Endodermal cell (in vitro differentiated cells): ENCODE measurements around the gene SULT1C2. TPM values are rescaled to one million over a fixed set of nuclear protein-coding genes. Genes with fewer than 3 reads are reported as not detected.

Experiments used
- DNase-seq: peaks from one replicate; pipeline ENCODE4 v3.0.0-alpha.2; 2017
- H3K27ac ChIP-seq: 2 replicates; pipeline ENCODE4 v1.5.1; 2013; ENCODE audit warnings: mild to moderate bottlenecking, low read depth, low read length, moderate library complexity
- H3K27me3 ChIP-seq: 2 replicates; pipeline ENCODE4 v1.6.1; 2013; ENCODE audit warnings: mild to moderate bottlenecking, low read length, moderate library complexity; ENCODE audit not compliant: insufficient read depth, control insufficient read depth, poor library complexity, severe bottlenecking
- H3K36me3 ChIP-seq: 2 replicates; pipeline ENCODE4 v1.7.0; 2013; ENCODE audit warnings: mild to moderate bottlenecking, low read length, moderate library complexity; ENCODE audit not compliant: control insufficient read depth, insufficient read depth
- H3K4me1 ChIP-seq: one replicate; pipeline ENCODE4 v1.7.0; 2013; ENCODE audit warnings: low read length; ENCODE audit not compliant: control insufficient read depth, insufficient read depth
- H3K4me3 ChIP-seq: 2 replicates; pipeline ENCODE4 v1.5.1; 2013; ENCODE audit warnings: mild to moderate bottlenecking, low read length, moderate library complexity
- H3K9ac ChIP-seq: 2 replicates; pipeline ENCODE4 v1.6.1; 2013; ENCODE audit warnings: mild to moderate bottlenecking, low read length, moderate library complexity; ENCODE audit not compliant: poor library complexity, severe bottlenecking; ENCODE audit errors: extremely low read depth
- H3K9me3 ChIP-seq: 2 replicates; pipeline ENCODE4 v1.6.1; 2013; ENCODE audit warnings: mild to moderate bottlenecking, low read length, moderate library complexity; ENCODE audit not compliant: control insufficient read depth
- H3K27ac Mint-ChIP-seq: 2 replicates; pipeline ENCODE4 v1.8.0; 2020; ENCODE audit warnings: mixed read lengths
- H3K27me3 Mint-ChIP-seq: 2 replicates; pipeline ENCODE4 v1.8.0; 2021; ENCODE audit warnings: mild to moderate bottlenecking, mixed read lengths; ENCODE audit not compliant: insufficient read depth
- H3K36me3 Mint-ChIP-seq: 2 replicates; pipeline ENCODE4 v1.8.0; 2020; ENCODE audit warnings: low read depth, mixed read lengths
- H3K4me1 Mint-ChIP-seq: 2 replicates; pipeline ENCODE4 v1.8.0; 2020; ENCODE audit warnings: mixed read lengths
- H3K4me3 Mint-ChIP-seq: 2 replicates; pipeline ENCODE4 v1.8.0; 2020; ENCODE audit warnings: mild to moderate bottlenecking, moderate library complexity, mixed read lengths
- H3K9me3 Mint-ChIP-seq: 2 replicates; pipeline ENCODE4 v1.8.0; 2020; ENCODE audit warnings: mild to moderate bottlenecking, mixed read lengths
- WGBS, 2 experiments: methylation state at CpG; one replicate each; pipeline versions ENCODE4 v1.1.5 to v1.1.7; 2013; ENCODE audit warnings: missing lambda C conversion rate in 2 of 2, mixed read lengths in 1 of 2; ENCODE audit not compliant: insufficient coverage in 1 of 2, insufficient read length in 1 of 2; 5-methylcytosine and 5-hydroxymethylcytosine counted together
- total RNA-seq, 2 donors: library from RNA; stranded (reverse); fragmentation: NEBNext Ultra II Directional in 1 of 2; extraction: Animal tissue kit (Norgen Biotek cat#: 25700) in 1 of 2; gene quantifications; 2 replicates in 1 of 2; 3 replicates in 1 of 2; pipeline ENCODE4 v1.2.1, GENCODE V29; 2021
- TF ChIP-seq, protein P1 (sequence below): fragments of 200-600 bp; sonication (generic); conservative IDR thresholded peaks from 2 replicates; pipeline ENCODE4 v1.5.0; 2021; ENCODE audit warnings: antibody characterized with exemption, mild to moderate bottlenecking

Gene SULT1C2
- total RNA-seq, 2 donors from 2014 or later, result 0.62 to 1.00 TPM

DNA sequence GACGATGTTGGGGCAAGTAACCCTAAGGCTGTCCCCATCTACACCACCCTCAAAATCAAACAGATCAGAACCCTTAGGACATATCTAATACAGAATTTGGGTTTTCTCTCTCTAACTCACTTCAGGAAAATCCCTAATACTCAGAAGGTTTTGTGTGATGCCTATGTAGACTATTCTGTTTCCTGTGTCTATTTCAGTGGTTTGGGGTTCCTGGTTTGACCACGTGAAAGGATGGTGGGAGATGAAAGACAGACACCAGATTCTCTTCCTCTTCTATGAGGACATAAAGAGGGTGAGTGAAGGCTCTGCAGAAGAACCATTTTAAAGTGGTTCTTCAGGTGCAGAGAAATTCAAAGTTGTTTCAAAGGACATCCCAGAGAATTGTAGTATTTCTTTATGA lies 16.3 kb downstream of the SULT1C2 start:
- H3K27me3 Mint-ChIP-seq, result no peaks in the 10 kb centered on the region
- no peaks in the 10 kb centered on the region for H3K9me3 Mint-ChIP-seq
- Histone ChIP-seq H3K4me3 (no peak overlapping the region), H3K27ac (no peak overlapping the region), H3K4me1 (no peaks in the 10 kb centered on the region), H3K36me3 (no peaks in the 10 kb centered on the region), H3K9me3 (no peaks in the 10 kb centered on the region), H3K27me3 (no peaks in the 10 kb centered on the region), H3K9ac (no peak overlapping the region)
- no peak for DNase-seq
- H3K27ac Mint-ChIP-seq, result no peak overlapping the region
- 80% methylated on average over 1 to 2 of the region's 2 CpGs for WGBS, 2 experiments
- TF ChIP-seq, protein P1, sequence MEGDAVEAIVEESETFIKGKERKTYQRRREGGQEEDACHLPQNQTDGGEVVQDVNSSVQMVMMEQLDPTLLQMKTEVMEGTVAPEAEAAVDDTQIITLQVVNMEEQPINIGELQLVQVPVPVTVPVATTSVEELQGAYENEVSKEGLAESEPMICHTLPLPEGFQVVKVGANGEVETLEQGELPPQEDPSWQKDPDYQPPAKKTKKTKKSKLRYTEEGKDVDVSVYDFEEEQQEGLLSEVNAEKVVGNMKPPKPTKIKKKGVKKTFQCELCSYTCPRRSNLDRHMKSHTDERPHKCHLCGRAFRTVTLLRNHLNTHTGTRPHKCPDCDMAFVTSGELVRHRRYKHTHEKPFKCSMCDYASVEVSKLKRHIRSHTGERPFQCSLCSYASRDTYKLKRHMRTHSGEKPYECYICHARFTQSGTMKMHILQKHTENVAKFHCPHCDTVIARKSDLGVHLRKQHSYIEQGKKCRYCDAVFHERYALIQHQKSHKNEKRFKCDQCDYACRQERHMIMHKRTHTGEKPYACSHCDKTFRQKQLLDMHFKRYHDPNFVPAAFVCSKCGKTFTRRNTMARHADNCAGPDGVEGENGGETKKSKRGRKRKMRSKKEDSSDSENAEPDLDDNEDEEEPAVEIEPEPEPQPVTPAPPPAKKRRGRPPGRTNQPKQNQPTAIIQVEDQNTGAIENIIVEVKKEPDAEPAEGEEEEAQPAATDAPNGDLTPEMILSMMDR, result no peak
- H3K4me1 Mint-ChIP-seq, result no peaks in the 10 kb centered on the region
- no peak overlapping the region for H3K4me3 Mint-ChIP-seq
- H3K36me3 Mint-ChIP-seq, result no peaks in the 10 kb centered on the region

DNA sequence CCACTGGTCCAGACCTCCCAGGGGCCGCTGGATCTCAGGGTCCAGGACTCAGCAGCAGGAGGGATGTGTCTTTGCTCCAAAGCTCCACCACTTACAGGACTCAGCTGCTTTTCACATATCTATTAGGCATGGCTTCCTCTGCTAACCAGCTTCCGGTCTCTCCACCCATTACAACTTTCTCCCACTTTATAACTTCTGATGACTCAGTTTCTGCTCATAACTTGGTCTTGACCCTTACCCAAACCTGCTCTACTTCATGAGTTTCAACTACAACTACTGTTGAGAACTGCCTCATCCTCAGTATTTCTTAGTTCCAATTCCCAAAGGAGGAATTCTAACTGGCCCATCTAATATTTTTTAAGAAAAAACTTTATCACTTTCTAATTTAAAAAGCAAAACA lies 17.2 kb downstream of the SULT1C2 start:
- Mint-ChIP-seq H3K9me3 (no peaks in the 10 kb centered on the region), H3K4me1 (no peaks in the 10 kb centered on the region), H3K36me3 (no peaks in the 10 kb centered on the region), H3K27ac (no peak overlapping the region), H3K4me3 (no peak overlapping the region), H3K27me3 (no peaks in the 10 kb centered on the region)
- DNase-seq, result no peak
- Histone ChIP-seq H3K27ac (no peak overlapping the region), H3K9me3 (no peaks in the 10 kb centered on the region), H3K36me3 (no peaks in the 10 kb centered on the region), H3K9ac (no peak overlapping the region), H3K27me3 (no peaks in the 10 kb centered on the region), H3K4me3 (no peak overlapping the region), H3K4me1 (no peaks in the 10 kb centered on the region)
- WGBS, 2 experiments, result 95 to 100% methylated on average over 1 to 2 of the region's 2 CpGs
- TF ChIP-seq, protein P1, result no peak

DNA sequence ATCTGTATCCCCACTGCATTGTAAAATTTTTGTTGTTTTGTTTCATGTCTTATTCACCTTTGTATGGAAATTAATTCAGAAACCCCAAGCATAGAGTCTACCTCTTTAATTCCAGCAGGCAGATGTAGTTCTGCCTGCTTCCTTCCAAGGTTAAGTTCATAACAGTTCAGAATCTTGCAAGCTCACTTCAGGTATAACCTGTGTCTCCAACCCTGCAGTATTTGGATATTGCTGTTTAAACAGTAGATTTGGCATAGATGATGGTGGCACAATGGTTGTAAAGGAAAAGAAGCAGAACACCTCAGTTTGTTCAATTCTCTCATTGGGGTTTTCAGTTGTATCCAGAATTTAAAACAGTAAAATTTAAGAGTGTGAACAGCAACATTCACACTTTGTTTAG lies 21.2 kb downstream of the SULT1C2 start:
- Histone ChIP-seq H3K27me3 (no peaks in the 10 kb centered on the region), H3K4me3 (no peak overlapping the region), H3K36me3 (no peaks in the 10 kb centered on the region), H3K9me3 (no peaks in the 10 kb centered on the region), H3K27ac (no peak overlapping the region), H3K9ac (no peak overlapping the region), H3K4me1 (no peaks in the 10 kb centered on the region)
- DNase-seq, result no peak
- no peak overlapping the region for H3K27ac Mint-ChIP-seq
- no peaks in the 10 kb centered on the region for H3K36me3 Mint-ChIP-seq
- H3K9me3 Mint-ChIP-seq, result peaks cover 6% of the 10 kb centered on the region
- TF ChIP-seq, protein P1, result no peak
- peaks cover 2% of the 10 kb centered on the region for H3K27me3 Mint-ChIP-seq
- no peaks in the 10 kb centered on the region for H3K4me1 Mint-ChIP-seq
- no peak overlapping the region for H3K4me3 Mint-ChIP-seq
